Heart left ventricle (tissue), 13 donors: Measurements from ENCODE around the gene ERBB4.

ENCODE experiments used
- CTCF ChIP-seq, 12 donors: fragments of 200-600 bp; sonication (generic) in 4 of 12; IDR thresholded peaks; one replicate each; pipeline versions ENCODE4 v1.5.0 to v1.8.0; 2018 to 2022; ENCODE audit warnings: antibody characterized with exemption in 12 of 12, mild to moderate bottlenecking in 5 of 12
- POLR2A ChIP-seq, 2 donors: fragments of 450-650 bp; IDR thresholded peaks; one replicate each; pipeline ENCODE4 v1.6.1; 2017; ENCODE audit warnings: antibody characterized with exemption in 2 of 2, mild to moderate bottlenecking in 2 of 2, moderate library complexity in 2 of 2
- donor health status: ischemic (EF 13 %, LVEDD 7.1; RV severe dilation, severe dysfunction).
- donor health status: DM: no; HTN: yes; CAD: no.
- donor health status: DM: no; HTN: no; CAD: no.
- donor health status: ischemic (EF 25% LVEDD 6.9; RV normal size, moderate dysfunction).
- donor health status: ischemic (EF 25% LVEDD 5.7; RV mildly dilated, moderate dysfunction).
- donor health status: ischemic (EF 35%, LVEDD 5.7; RV mildly dilated, moderate dysfunction).
- donor health status: nonischemic (EF 11% LVEDD 7.7; RV severe dilation, severe dysfunction).
- donor health status: DM: yes; HTN: yes; CAD: no.
- donor health status: PGD.
- donor health status: ischemic (EF 29% LVEDD 5.4; RV normal size, mild dysfunction).
- donor health status: nonischemic (EF 23%, LVEDD 6.1; RV moderate dilation, normal function).

DNA sequence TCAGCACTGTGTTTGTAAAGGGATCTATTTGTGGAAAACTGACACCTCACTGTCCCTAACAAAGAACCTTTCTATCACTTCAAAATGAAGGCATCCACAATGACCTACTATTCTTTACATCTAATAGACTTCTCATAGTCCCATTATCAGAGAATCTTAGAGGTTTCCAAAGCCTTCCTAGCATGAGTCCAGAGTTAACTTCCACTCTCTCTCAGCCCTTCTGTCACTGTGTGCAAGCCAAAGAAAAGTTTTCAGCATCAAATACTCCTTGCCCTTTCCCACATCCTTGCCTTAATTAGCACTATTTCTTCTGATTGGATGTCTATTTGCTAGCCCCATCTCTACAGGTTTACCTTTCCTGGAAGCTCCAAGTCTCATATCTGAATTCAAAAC lies 178.5 kb downstream of the ERBB4 start:
- TF ChIP-seq CTCF (IDR thresholded peaks at IDR 0.05) (no peak), POLR2A (IDR thresholded peaks at IDR 0.05) (no peak)
